K562 (cell line): Measurements from ENCODE around the gene PAFAH2. TPM values are rescaled to one million over a fixed set of nuclear protein-coding genes. Genes with fewer than 3 reads are reported as not detected.

Source experiments
- DDX20 ChIP-seq: fragments of 450-650 bp; IDR thresholded peaks from 2 replicates; pipeline ENCODE4 v1.6.1; 2016; ENCODE audit warnings: missing genetic modification characterization, low read depth, mild to moderate bottlenecking, missing compliant biosample characterization, moderate library complexity
- ELK1 ChIP-seq: sonication (generic); formaldehyde crosslinking; IDR thresholded peaks from 2 replicates; pipeline ENCODE4 v1.8.1; 2022; ENCODE audit warnings: missing genetic modification reagents
- HINFP ChIP-seq: fragments of 450-650 bp; conservative IDR thresholded peaks from 2 replicates; pipeline ENCODE4 v1.6.1; 2016; ENCODE audit warnings: missing genetic modification characterization, low read depth, mild to moderate bottlenecking, control low read depth, missing compliant biosample characterization
- MCM2 ChIP-seq: fragments of 450-650 bp; IDR thresholded peaks from 2 replicates; pipeline ENCODE4 v1.6.1; 2017; ENCODE audit warnings: low read depth, mild to moderate bottlenecking
- NCOR1 ChIP-seq: fragments of 450-650 bp; IDR thresholded peaks from 2 replicates; pipeline ENCODE4 v1.6.1; 2016; ENCODE audit warnings: mild to moderate bottlenecking, moderate library complexity
- RAD51 ChIP-seq: fragments of 450-650 bp; IDR thresholded peaks from 2 replicates; pipeline ENCODE4 v1.7.1; 2016; ENCODE audit warnings: low read depth, mild to moderate bottlenecking, borderline replicate concordance
- RCOR1 ChIP-seq, 2 experiments: IDR thresholded peaks; 2 replicates each; pipeline ENCODE4 v1.6.1; 2012; ENCODE audit warnings: low read depth in 2 of 2, low read length in 2 of 2, borderline replicate concordance in 1 of 2, improper control_type of control experiment in 1 of 2
- RERE ChIP-seq: sonication (generic); formaldehyde crosslinking; IDR thresholded peaks from 2 replicates; pipeline ENCODE4 v1.8.0; 2023; ENCODE audit warnings: missing genetic modification reagents, mild to moderate bottlenecking, borderline replicate concordance
- SETDB1 ChIP-seq: IDR thresholded peaks from one replicate; pipeline ENCODE4 v1.6.1; 2012; ENCODE audit warnings: low read length, control low read depth, inconsistent platforms
- SMARCC2 ChIP-seq: fragments of 450-650 bp; IDR thresholded peaks from 2 replicates; pipeline ENCODE4 v1.6.1; 2017; ENCODE audit warnings: antibody characterized with exemption, moderate library complexity, mild to moderate bottlenecking, low read depth
- SNRNP70 ChIP-seq: fragments of 200-400 bp; formaldehyde crosslinking; optimal IDR thresholded peaks from 2 replicates; pipeline ENCODE3; 2017; ENCODE audit warnings: low read depth, low read length
- TARDBP ChIP-seq: fragments of 450-650 bp; IDR thresholded peaks from 2 replicates; pipeline ENCODE4 v1.6.1; 2016
- ZBTB43 ChIP-seq: sonication (generic); formaldehyde crosslinking; IDR thresholded peaks from 2 replicates; pipeline ENCODE4 v1.8.0; 2023; ENCODE audit warnings: mild to moderate bottlenecking, missing genetic modification reagents
- ZNF518B ChIP-seq: fragments of 250-450 bp; sonication (Bioruptor Pico); IDR thresholded peaks from 2 replicates; pipeline ENCODE4 v1.5.0; 2021; ENCODE audit warnings: mild to moderate bottlenecking, moderate library complexity
- polyA plus RNA-seq, 8 experiments: library from polyadenylated mRNA; depleted of rRNA in 4 of 8; stranded (reverse) in 5 of 8; unstranded in 3 of 8; fragments of >200 nt; fragmentation: Nextera tagmentation in 2 of 8; fragmentation: Illumina TruSeq in 1 of 8; extraction: Ambion mirVana in 2 of 8; extraction: Trizol in 1 of 8; gene quantifications; 2 replicates each; pipeline versions ENCODE4 v1.2.1 to v1.2.3, GENCODE V29; 2011 to 2014; ENCODE audit warnings: inconsistent platforms in 1 of 8, missing spikeins in 1 of 8
- total RNA-seq, 7 experiments: library from RNA; depleted of rRNA in 6 of 7; stranded (reverse); fragments of >200 nt in 6 of 7; fragmentation: Illumina TruSeq in 2 of 7; extraction: Trizol in 2 of 7; gene quantifications; 2 replicates each; pipeline versions ENCODE4 v1.2.1 to v1.2.3, GENCODE V29; 2011 to 2021; ENCODE audit warnings: low replicate concordance in 1 of 7

PAFAH2 gene
- total and polyA plus RNA-seq, 9 of the 15 experiments (the other 6 are each of a cell fraction or from before 2014, with no cell fraction given): 4.2 to 10.9 (median 6.8) TPM

GRCh38 chr1:26044414-26044813 is 46.6 kb upstream of the PAFAH2 start (continued):
- TF ChIP-seq ZNF518B (CRISPR knock-in tag) (no peak), HINFP (tag) (no peak), DDX20 (no peak), RERE (no peak), RCOR1 (IDR thresholded peaks at IDR 0.05; ENCODE audit: borderline replicate concordance in 1 of 2, low read depth in 2 of 2, low read length in 2 of 2) (peak in 1 of 2 experiments; percentile 60; a peak in 2 of 4 replicates), RAD51 (no peak), MCM2 (no peak), SETDB1 (no peak), TARDBP (no peak), ZBTB43 (CRISPR knock-in tag) (no peak), NCOR1 (no peak), SMARCC2 (no peak), ELK1 (CRISPR knock-in tag) (no peak), SNRNP70 (no peak)
